Measurements from ENCODE around the gene SOX10. TPM values are rescaled to one million over a fixed set of nuclear protein-coding genes. Genes with fewer than 3 reads are reported as not detected.

Gene SOX10
- total RNA-seq, 1 donor from 2014 or later: 23.0 TPM

DNA sequence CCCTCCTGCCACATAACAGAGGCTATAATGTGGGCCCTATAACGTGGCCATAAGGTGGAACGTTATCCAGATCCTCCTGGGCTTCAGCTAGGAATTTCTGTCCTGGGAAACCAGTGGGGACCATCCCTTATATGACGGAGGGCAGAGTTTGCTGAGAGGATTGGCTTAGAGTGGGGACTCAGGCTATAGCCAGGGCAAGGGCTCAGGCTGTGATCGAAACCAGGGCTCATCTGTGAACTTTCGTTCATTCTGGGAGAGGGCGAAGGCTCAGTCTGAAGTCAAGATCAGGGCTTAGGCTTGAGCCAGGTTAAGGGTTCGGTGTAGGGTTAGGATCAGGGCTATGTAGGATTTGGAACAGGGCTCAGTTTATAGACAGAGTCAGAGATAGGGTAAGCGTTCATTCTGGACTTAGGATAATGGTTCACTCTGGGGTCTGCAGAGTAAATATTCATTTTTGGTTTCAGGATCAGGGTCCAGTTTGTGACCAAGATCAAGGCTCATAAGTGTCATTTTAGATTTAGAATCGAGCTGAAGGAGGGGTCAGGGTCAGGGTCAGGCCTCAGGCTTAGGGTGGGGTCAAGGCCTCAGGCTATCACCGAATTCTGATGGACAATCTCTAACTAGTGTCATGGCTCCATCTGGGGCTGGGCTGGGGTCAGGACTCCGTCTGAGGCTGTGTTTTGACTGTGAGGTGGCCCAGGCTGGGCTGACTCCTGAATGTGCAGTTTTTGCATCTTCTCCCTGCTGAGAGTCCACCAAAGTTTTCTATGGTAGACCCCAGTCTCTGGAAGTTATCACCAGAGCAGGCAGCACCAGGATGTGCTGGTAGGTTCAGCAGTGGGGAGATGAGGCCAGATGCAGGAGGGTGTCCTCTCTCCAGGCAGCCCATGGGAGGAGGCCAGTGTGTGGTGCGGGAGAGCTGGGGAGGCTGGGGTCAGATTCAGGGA is 33.9 kb upstream of the SOX10 start:
- TF ChIP-seq, protein P1, sequence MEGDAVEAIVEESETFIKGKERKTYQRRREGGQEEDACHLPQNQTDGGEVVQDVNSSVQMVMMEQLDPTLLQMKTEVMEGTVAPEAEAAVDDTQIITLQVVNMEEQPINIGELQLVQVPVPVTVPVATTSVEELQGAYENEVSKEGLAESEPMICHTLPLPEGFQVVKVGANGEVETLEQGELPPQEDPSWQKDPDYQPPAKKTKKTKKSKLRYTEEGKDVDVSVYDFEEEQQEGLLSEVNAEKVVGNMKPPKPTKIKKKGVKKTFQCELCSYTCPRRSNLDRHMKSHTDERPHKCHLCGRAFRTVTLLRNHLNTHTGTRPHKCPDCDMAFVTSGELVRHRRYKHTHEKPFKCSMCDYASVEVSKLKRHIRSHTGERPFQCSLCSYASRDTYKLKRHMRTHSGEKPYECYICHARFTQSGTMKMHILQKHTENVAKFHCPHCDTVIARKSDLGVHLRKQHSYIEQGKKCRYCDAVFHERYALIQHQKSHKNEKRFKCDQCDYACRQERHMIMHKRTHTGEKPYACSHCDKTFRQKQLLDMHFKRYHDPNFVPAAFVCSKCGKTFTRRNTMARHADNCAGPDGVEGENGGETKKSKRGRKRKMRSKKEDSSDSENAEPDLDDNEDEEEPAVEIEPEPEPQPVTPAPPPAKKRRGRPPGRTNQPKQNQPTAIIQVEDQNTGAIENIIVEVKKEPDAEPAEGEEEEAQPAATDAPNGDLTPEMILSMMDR (IDR thresholded peaks at IDR 0.05): no peak
- DNase-seq (ENCODE audit: low spot score in 2 of 2): no peak
- Histone ChIP-seq H3K27ac (no peak overlapping the region), H3K9me3 (no peaks in the 10 kb centered on the region), H3K4me3 (no peak overlapping the region), H3K4me1 (no peaks in the 10 kb centered on the region), H3K36me3 (no peaks in the 10 kb centered on the region), H3K27me3 (no peaks in the 10 kb centered on the region)
- intact Hi-C loops (cut with DNase I): no loop called here

DNA sequence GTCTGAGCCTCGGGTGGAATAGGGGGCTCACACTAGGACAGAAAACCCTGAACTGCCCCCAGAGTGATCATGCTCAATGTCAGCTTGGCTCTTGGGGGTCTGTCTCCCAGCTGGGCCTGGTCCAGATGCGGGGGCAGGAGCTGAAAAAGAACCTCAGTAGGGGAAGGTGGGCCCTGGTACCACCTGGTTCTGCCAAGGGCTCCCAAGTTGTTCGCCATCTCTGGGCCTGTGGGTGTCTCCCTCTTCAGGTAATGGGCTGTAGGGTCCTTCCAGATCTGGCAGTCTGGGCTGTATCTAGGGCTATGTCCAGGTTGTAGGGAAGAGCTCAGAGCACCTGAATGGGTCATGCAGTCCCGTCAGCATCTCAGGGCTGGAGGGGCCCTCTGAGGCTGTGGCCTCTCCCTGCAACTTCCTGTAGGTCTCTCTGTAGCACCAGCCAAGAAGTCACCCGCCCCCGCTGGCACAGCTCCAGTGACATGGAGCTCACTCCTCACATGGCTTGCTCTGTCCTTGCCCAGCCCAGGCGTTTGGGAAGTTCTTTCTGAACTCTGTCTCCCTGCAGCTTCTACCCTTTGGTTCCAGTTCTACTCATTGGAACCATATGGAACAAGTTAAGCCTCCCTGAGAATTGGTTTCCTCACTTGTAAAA is 33.0 kb upstream of the SOX10 start:
- no peak overlapping the region for H3K4me3 ChIP-seq
- intact Hi-C loops (cut with DNase I): no loop called here
- H3K4me1 ChIP-seq: no peaks in the 10 kb centered on the region
- no peaks in the 10 kb centered on the region for H3K27me3 ChIP-seq
- no peaks in the 10 kb centered on the region for H3K36me3 ChIP-seq
- DNase-seq (ENCODE audit: low spot score in 2 of 2): peak in 1 of 2 donors; percentile 80
- no peaks in the 10 kb centered on the region for H3K9me3 ChIP-seq
- TF ChIP-seq, protein P1 (IDR thresholded peaks at IDR 0.05): no peak
- no peak overlapping the region for H3K27ac ChIP-seq

DNA sequence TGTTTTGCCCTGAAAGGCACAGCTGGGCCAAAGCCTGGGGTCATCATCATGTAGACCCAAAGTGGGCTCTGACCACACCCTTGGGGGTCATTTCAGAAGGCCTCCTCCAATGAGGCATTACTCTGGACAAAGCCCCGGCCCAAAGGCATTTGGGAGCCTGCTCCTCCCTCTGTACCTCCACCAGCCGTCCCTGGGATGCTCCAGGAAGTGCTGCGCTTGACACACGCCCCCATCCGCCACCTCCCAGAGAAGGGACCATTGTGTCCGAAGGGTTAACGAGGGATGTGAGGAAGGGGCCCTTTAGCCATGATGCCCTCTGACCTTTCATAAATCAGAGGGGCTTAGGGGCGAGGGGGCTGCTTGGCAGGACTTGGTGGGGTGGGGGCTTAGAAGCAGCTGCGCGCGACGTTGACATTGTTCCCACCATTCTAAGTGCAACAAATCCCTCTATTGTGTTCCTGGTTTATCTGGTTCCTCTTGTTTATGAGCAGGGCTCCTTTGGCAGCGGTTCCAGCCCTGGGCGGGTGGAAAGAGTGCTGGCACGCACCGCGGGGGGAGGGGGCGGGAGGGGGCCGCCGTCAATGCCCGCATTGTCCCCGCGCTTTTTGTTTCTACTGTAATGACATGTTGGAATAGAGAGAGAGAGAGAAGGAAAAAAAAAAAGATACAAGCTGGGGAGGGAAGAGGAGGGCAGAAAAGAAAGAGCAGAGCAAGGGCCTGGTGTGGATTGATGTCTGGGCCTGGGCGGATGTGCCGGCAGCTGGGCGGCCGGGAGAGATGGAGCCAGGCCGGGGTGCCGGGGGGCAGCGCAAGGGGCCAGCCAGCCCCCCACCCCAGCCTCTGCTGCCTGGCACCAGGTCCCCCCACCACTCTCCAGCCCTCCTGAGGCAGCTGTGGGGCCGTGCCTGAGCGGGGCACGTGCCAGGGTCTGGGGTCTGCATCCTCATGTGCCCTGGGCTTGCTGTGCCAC is 32.1 kb upstream of the SOX10 start:
- intact Hi-C loops (cut with DNase I): no loop called here
- Histone ChIP-seq H3K4me3 (peak overlapping the region in 1 of 2 donors; percentile 6), H3K9me3 (no peaks in the 10 kb centered on the region), H3K27ac (no peak overlapping the region), H3K4me1 (no peaks in the 10 kb centered on the region), H3K36me3 (no peaks in the 10 kb centered on the region), H3K27me3 (no peaks in the 10 kb centered on the region)
- TF ChIP-seq, protein P1 (IDR thresholded peaks at IDR 0.05): no peak
- no peak for DNase-seq (ENCODE audit: low spot score in 2 of 2)

DNA sequence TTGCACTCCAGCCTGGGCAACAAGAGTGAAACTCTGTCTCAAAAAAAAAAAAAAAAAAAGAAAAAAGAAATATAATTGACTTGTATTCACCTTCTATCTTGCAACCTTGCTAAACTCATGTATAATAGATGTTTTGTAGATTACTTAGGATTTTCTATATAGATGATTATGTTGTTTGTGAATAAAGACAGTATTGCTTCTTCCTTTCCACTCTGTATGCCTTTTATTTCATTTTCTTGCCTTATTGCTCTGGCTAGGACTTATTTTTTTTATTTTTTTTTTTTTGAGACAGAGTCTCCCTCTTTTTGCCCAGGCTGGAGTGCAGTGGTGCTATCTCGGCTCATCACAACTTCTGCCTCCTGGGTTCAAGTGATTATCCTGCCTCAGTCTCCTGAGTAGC is 29.7 kb upstream of the SOX10 start:
- H3K27me3 ChIP-seq: no peaks in the 10 kb centered on the region
- TF ChIP-seq, protein P1 (IDR thresholded peaks at IDR 0.05): no peak
- intact Hi-C loops (cut with DNase I): no loop called here
- H3K27ac ChIP-seq: no peak overlapping the region
- no peaks in the 10 kb centered on the region for H3K4me1 ChIP-seq
- no peaks in the 10 kb centered on the region for H3K9me3 ChIP-seq
- no peaks in the 10 kb centered on the region for H3K36me3 ChIP-seq
- H3K4me3 ChIP-seq: no peak overlapping the region
- no peak for DNase-seq (ENCODE audit: low spot score in 2 of 2)

- Histone ChIP-seq H3K4me3 (no peak overlapping the region), H3K4me1 (no peaks in the 10 kb centered on the region), H3K36me3 (no peaks in the 10 kb centered on the region), H3K27ac (no peak overlapping the region), H3K27me3 (no peaks in the 10 kb centered on the region), H3K9me3 (no peaks in the 10 kb centered on the region)
- TF ChIP-seq, protein P1 (IDR thresholded peaks at IDR 0.05): no peak
- intact Hi-C loops (cut with DNase I): no loop called here
- no peak for DNase-seq (ENCODE audit: low spot score in 2 of 2)
Measured at GRCh38 chr22:38012604-38013072, 28.3 kb upstream of the SOX10 start.
